GM18517 (cell line): Measurements from ENCODE around the gene GOLT1A.

Source experiments
- ATAC-seq: cut with Tn5 transposase; IDR thresholded peaks from one replicate; pipeline ENCODE4 v1.9.1; 2021; ENCODE audit warnings: mild to moderate bottlenecking, moderate library complexity; ENCODE audit not compliant: unreplicated experiment

The GOLT1A gene, protein sequence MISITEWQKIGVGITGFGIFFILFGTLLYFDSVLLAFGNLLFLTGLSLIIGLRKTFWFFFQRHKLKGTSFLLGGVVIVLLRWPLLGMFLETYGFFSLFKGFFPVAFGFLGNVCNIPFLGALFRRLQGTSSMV

DNA sequence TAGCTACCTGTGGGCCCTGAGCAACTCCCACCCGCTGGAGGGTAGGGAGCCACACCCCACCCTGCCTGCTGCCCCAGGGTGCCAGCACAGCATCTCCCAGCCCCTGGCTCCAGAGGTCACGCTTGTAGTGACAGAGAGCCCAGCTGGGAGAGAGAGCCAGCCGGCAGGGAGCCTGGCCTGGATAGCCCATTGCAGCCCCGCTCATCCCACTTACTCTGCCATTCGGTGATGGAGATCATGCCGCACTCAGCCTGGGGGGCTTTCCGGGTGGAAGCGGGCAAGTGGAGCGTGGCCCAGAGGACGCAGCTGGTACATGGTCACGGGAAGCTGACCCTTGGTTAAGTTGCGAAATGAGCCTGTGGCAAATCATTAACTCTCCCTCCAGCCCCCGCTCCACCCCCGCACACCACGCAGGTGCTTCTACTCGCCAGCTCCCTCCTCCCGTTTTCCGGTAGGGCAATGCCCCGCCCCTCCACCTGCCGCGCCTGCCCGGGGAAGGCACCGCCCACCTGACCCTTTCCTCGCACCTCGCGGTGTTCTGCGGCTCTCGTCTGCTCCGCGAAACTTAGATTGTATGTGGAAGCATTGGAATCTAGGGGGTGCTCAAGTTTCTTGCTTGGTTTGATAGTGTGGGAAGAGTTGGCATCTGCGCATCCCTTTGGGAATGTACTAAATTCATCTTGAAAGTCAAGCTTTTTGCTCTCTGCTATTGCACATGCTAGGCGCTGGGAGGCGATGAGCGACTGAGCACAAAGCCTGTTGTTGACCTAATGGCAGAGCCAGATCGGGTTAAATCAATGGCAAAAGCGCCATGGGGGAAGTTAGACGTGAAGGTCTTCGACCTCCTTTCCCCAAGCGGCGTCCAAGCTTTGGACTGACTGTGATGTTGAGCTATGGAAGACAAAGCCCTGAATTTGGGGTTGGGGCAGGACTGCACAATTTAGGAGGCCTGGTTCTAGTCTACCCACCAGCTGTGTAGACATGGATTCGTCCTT lies at the start of gene GOLT1A:
GOLT1A (minus strand) TSS at position 321 of the 995 bp plus-strand sequence; CDS start at position 239, 82 bp downstream.
- ATAC-seq, result peak; percentile 77

DNA sequence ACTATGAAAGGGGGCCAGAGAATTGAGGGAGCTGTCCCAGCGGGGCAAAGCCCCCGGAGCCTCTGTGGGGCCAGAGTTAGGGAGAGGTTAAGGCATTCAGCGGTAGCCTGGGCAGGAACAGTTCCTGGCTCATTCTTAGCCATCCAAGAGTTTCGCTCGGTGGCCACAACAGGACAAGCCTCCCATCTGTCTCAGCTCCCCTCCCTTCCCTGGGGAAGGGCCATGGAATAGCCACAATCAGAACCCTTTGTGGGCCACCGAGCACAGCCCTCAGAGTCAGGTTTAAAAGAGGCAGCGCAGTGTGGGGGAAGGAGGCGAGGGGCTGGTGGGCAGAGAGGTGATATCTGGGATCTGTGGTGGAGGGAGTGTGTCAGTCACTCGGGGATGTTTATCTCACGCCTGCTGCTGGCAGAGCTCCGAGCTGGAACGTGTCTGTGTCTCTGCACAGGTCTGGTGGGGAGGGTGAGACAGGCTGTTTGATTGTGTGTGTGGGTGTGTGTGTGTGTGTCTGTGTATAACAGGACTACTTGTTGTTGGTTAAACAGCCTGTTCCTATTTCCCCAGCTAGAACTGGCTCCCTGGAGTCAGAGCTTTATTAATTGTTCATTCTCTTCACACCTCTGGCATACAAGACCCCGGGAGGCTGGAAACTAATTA lies 49.6 kb upstream of the GOLT1A start:
- ATAC-seq, result no peak

DNA sequence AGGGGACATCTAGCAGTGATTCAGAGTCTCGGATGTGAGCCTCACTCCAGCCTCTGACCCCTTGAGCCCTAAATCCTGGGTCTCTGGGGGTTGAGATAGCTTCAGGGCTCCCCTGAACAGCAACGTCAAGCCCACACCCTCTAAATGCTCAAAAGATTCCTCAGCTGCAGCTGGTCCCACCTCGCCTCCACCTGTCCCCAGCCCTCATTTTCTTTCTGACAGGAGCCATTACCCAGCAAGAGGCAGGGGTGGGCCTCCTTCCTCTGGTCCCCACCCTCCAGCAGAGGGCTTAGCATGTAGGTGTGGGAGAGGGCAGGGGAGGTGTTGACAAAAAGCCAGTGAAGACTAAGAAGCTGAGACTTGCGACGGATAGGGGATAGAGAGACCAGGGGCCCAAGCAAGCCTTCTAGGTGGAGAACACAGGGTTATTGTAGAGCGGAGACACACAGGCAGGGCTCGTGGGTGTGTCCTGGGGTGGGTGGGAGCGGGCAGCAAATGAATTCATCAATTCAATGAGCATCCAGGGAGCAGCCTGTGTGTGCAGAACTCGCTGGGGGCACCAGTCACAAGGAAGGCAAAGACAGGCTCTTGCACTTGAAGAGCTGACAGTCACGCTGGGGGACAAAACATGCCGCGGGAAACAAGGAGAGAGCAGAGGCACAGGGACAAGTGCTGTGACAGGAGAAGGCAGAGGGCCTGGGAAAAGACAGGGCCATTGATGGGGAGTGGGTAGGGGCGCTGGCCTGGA lies 48.9 kb upstream of the GOLT1A start:
- no peak for ATAC-seq

DNA sequence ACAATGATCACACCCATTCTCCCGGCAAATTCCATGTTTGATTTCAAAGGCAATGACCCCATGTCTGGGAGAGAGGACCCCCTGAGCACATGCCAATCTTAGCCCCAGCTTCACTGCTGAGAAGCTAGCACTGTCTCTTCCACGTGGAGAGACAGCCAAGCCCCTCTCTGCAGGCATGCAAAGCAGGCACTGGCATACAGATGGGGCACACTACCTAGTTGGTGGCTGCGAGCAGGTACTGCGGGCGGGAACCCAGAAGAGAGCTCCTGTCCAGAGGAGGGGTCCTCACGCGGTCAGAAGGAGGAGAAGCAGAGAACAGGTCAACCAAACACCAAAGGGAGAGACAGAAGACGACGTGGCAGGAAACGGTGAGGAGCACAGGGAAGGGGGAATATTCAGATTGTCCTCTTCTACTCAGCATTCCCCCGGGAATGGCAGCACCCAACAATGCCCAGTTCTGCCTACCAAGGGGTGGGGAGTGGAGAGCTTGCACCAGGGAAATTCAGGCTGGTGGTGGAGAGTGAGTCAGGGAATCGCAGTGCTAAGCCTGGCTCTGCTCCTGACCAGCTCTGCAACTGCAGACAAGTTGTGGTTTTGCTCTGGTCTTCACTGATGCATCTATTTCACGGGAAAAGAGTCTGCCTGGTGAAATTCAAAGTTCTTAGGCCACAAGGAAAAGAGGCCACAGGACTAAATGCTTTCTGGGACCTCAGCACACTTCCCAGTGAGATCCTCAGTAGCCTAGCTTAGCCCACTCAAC lies 48.1 kb upstream of the GOLT1A start:
- ATAC-seq, result no peak

DNA sequence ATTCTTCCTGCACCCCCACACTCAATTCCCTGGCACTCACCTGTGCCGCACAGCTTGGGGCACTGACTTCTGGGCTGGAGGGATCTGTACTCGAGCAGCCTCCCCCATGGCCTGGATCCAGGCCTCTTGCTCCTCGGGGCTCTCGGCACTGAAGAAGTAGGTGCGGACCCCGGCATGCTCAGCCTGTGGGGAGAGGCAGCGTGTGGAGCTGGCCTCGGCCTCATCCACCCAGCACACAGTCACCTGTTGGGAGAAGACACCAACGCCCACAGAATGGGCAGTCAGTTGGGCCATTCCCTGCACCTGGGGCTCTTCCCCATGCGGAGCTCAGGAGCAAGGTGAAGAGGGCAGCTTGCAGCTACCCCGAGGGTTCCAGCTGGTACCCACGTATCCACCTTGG lies 47.5 kb upstream of the GOLT1A start:
- ATAC-seq, result no peak

DNA sequence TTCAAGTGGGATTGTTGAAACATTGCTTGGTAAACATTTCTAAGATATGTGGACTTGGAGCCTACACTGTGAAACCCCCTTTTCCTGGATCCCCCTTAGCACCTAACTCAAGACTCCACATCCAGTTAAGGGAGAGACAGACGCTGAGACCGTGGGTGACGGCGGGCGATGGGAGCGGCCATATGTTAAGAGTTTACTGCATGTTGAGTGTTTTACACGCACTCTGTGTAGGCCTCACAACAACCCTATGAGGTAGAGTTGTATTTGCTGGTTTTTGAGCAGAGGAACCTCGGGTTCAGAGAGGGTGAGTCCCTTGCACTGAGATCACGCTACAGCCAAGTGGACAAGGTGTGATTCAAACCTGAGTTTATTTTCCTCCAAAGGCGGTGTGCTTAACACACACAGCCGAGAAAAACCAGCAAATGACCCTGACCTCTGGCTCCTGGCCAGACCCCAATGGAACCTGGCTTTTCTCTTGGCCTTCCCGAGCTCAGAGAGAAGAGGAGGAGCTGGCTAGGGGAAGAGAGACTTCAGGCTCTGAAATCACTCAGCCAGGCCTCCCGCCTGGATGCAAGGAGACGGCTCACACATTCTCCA lies 46.9 kb upstream of the GOLT1A start:
- no peak for ATAC-seq

DNA sequence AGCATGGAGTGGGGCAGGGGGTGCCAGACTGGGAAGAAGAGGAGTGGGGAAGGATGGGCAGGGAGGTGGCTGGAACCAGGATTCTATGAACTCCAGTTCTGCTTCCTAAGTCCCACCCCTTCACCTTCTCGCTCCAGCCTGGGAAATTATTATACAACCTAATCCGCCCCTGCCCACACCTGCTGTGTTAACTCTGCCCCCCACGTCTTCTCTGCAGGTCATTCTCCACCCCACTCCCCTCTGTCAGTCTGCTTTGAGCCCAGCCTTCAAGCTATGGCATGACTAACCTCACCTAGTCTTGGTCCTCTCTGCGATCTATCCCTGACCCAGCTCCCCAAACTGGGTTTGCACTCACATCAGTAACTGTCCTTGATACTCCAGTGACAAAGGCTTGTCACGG lies 46.0 kb upstream of the GOLT1A start:
- ATAC-seq, result no peak

DNA sequence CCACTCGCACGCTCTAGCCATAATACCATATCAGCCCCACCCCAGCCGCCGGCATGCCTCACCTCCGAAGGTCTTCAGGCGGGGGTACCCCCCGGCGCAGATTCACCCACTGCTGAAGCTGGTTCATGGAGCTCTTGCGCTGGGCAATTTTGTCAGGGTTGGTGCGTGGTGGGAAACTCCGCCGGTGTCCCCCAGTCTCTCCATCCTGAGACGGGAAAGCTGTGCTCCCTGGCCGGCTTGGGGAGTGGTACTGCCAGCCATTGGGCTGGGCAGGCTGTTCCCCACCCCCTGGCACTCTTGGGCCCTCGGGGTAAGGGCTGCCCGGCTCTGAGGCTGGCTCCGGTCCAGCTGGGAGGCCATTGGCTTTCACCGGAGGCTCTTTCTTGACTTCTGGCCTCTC lies 45.4 kb upstream of the GOLT1A start:
- ATAC-seq, result no peak

DNA sequence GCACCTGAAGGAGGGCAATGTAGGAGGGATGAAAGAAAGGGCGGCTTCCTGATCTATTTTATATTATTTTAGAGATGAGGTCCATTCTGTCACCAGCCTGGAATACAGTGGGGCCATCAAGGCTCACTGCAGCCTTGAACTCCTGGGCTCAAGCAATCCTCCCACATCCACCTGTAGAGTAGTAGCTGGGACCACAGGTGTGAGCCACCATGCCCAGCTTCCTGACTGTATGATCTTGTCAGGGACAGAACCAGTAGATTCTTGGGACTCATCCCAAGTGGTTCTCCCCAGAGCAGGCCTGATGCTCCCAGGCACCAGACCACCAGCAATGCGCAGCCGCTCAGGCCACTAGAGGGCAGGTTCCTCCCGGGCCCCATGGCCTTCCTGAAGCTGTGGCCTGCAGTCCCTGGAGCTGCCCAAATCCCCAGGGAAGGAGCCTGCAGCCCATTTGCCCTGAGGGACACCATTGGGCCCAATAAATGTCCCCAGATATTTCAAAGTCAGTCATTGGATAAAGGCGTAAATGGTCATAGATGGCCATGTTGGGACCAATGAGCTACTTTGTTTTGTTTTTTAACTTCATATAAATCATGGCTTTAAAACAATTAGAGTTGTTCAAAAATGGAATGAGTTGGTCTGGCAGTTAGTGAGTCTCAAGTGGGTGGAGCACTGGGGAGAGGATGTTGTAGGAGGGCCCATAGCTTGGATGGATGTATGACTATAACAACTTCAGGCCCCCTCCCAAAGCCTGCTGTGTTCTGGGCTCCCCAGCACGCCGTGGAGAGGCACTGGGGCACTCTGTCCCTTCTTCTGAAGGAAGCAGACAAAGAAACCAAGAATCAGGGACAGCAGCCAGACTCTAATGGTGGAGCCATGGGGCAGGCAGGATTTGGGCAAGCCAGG lies 44.7 kb upstream of the GOLT1A start:
- no peak for ATAC-seq

DNA sequence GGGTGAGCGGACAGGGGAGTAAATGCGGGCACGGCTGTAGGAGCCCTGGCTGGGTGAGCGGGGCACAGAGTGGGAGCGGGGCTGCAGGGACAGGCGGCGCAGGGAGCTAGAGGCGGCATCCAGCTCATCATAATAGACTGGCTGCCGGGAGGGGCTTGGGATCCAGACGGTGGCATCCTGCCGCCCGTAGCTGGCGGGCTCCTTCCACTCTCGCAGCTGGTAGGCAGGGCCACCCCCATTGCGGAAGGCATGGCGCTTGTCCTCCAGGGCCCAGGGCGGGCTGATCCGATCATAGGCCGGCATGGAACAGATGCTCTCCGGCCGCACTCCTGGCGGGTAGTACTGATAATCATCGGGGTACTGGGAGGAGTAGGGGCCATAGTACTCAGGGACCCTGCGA lies 43.7 kb upstream of the GOLT1A start:
- no peak for ATAC-seq

DNA sequence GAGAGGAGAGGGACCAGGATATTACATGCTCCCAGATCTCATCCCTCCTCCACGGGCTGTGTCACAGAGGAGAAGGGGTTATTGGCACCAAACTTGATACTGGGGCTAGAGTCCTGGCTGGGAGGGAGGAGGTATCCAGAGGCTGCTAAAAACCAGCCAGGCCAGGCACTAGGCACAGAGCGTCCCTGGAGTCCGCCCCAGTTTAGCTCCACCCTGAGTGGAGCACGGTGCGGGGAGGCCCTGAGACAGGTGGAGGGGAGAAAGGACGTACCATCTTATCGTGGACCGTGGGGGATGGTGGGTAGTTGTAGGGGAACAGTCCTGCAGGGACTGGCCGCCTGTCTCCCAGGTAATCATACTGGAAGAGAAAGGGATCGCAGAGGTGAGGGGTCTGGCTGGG lies 42.7 kb upstream of the GOLT1A start:
- ATAC-seq, result no peak

DNA sequence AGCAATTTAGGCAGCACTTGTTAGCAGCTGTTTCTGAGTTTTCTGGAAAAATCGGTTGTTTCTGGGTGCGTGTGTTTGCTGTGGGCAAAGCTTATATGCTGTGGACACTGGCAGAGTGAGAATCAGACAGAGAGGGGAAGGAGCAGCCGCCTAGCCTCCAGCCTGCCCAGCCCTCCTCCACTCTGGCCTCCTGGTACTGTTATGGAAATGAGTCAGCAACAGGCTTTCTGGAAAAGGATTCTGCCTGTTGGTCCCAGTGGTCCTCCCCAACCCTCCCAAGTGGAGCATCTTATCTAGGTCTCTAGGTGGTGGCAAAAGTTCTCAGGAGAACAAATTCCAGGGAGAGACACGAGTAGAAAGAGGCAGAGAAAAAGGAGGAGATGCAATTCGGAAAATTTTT lies 42.2 kb upstream of the GOLT1A start:
- ATAC-seq, result no peak

DNA sequence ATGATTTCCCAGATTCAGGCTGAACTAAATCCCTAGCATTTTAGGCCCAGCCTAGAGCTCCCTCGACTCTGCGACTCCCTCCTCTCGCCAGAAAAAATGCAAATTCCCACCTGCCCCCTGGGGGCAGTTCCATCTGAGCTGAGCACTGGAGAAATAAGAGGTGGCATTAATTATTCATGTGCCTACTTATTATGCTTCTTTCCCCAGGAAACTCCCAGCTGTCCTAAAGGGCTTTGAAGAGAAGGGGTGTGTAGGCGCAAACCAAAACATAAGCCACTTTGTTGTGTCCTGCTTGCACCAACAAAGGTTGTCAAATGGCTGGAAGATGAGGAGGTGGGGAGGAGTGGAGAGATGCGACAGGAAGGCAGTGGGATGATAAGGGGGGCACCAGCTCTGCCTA lies 41.4 kb upstream of the GOLT1A start:
- no peak for ATAC-seq

DNA sequence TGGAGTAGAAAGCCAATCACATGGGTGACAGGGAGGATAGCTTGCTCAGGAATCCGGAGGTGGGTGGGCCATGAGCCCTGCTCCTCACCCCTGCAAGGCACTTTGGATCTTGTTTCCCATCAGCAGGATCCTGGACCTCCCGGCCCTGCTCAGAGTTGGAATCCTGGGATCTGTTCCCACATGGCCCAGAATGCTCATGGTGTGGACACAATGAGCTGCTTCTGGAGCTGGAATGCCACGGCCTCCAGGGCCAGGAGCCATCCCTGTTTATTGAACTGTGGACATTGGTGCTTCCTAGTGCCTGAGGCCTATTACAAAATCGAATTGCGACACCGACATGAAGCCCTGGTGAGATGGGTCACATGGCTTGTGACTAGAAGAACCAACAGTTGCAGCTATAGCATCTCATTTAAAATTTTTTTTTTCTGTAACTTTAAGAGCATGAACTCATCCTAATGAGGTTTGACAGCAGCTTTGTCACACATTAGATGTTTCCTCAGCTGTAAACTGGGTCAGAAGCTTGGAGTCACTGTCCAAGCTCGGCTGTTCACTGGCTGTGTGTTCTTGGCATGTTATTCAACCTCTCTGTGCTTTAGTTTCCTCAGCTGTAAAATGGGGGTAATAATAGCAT lies 40.4 kb upstream of the GOLT1A start:
- no peak for ATAC-seq

DNA sequence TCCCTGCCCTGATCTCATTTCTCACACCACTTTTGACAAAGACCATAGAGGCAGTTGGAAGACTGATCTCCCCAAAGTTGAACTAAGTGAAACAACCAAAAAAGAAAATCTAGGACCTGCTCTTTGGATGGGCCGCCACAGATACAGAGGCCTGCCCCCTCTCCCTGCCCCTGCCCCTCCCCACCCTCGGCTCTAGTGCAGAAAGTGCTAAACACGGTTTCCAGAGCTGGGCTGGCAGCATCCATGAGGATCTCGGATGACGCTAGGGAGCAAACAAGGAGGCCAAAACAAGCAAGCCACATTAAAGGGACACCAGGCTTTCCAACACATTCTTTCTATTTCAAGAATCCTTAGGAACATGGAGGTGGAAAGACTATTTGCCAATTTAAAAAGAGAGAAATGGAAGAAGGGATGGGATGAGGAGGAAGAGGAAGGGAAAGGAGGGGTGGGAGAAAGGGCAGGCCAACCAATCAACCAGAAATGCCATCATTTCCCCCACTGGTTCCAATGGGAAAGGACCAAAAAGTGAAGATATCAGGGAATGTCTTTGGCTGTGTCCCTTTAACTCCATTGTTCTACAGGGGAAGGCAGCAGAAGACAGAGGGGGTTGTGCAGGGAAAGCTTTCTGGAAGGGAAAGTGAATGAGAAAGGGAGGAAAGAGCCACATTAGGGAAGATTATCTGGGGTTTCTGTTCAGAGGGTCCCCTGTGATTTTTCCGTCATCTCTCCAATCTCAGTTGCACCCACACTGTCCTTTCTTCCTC lies 38.3 kb upstream of the GOLT1A start:
- ATAC-seq, result no peak

DNA sequence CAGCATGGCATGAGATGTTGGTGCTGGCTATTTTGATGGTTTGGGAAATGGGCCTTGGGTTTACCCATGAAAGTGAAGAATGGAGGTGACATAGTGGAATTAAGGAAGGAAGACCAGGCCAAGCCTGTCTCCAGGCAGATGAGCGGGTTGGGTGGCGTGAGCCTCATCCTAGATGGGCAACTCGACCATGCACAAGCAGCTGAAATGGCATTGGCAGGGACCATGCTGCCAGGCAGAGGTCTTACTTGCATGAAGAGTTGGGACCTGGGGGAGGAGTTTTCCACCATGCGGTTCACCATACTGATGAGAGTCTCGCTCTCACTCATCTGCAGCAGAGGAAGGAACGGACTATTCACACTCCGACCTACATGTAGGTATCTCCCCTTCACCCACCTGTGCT lies 37.5 kb upstream of the GOLT1A start:
- no peak for ATAC-seq

DNA sequence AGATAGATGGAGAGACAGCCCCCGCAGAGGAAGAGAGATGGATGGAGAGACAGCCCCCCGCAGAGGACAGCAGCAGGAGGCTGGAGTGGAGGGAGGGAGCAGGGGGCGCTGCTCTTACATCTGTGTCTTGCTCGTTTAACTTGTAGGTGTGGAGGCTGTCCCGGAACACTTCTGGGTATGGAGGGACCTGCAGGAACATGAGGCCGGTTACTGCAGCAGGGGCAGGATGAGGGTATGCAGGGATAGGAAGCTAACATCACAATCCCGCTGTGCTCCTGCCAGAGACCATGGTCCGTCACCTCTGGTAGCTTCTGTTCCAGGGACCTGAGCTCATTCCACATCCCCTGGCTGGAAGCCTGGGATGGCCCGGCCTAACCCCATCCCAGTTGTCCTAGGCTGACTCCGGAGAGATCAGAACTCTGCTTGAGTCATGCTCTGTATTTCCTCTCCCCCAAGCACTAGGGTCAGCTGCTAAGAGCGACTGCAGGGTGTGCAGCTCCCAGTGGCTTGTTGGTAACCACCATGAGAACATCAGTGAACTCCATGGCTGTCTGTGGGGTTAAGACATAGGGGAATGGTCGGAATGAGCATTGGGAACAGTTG lies 36.7 kb upstream of the GOLT1A start:
- no peak for ATAC-seq
